ENCODE data around the gene FOXP1.

FOXP1 gene

GRCh38 chr3:71585131-71585530 is 1.6 kb upstream of the FOXP1 start:
- POLR2A ChIA-PET: no interaction called here
- CTCF ChIA-PET: interaction anchor here (0.9 to 5.6 kb wide), 3 partner anchors 14 to 1035 kb away, joined by 3 to 32 read pairs (median 10); no protein-coding TSS in a partner anchor
- no peak for DNase-seq (ENCODE audit: extremely low spot score)

GRCh38 chr3:71584394-71585011 is 975 bp upstream of the FOXP1 start:
- ChIA-PET POLR2A (no interaction called here), CTCF (interaction anchor here (1.0 to 2.8 kb wide), 2 partner anchors 14 to 1034 kb away, joined by 4 to 10 read pairs; no protein-coding TSS in a partner anchor)
- peak; percentile 17 for DNase-seq (ENCODE audit: extremely low spot score)
- no peak for TF ChIP-seq CTCF (IDR thresholded peaks at IDR 0.05; ENCODE audit: control extremely low read depth, extremely low read depth, low read depth, missing control alignments)

More at GRCh38 chr3:71585131-71585530, 1.6 kb upstream of the FOXP1 start:
- no peak for TF ChIP-seq CTCF (IDR thresholded peaks at IDR 0.05; ENCODE audit: control extremely low read depth, extremely low read depth, low read depth, missing control alignments)

- CTCF ChIA-PET: interaction anchor here (0.9 kb wide), 1 partner anchor 17 kb away, joined by 3 read pairs; no protein-coding TSS in a partner anchor
- POLR2A ChIA-PET: no interaction called here
- peak; percentile 33 for DNase-seq (ENCODE audit: extremely low spot score)
- no peak for TF ChIP-seq CTCF (IDR thresholded peaks at IDR 0.05; ENCODE audit: control extremely low read depth, extremely low read depth, low read depth, missing control alignments)
Observed at GRCh38 chr3:71582612-71583565, 639 bp downstream of the FOXP1 start.

GRCh38 chr3:71582036-71582611 is 1.4 kb downstream of the FOXP1 start:
- DNase-seq (ENCODE audit: extremely low spot score): no peak

GRCh38 chr3:71581457-71582035 is 2.0 kb downstream of the FOXP1 start:
- no peak for TF ChIP-seq CTCF (IDR thresholded peaks at IDR 0.05; ENCODE audit: control extremely low read depth, extremely low read depth, low read depth, missing control alignments)
- CTCF ChIA-PET: no interaction called here
- POLR2A ChIA-PET: no interaction called here
- DNase-seq (ENCODE audit: extremely low spot score): no peak

More at GRCh38 chr3:71582036-71582611, 1.4 kb downstream of the FOXP1 start:
- CTCF ChIA-PET: interaction anchor here (0.9 kb wide), 1 partner anchor 17 kb away, joined by 3 read pairs; no protein-coding TSS in a partner anchor
- POLR2A ChIA-PET: no interaction called here
- TF ChIP-seq CTCF (IDR thresholded peaks at IDR 0.05; ENCODE audit: control extremely low read depth, extremely low read depth, low read depth, missing control alignments): no peak

Measured in GM10248 (cell line).